T-helper 2 cell treated with Interferon-gamma antibody and Interleukin-4, amounts not matched to agents 5 μg/mL and 100 μg/mL, for 36 hours (primary cell): ENCODE measurements around the gene MRPL28.
A peak's percentile ranks its signal among the peaks of the same experiment; 100 is the strongest.
"Not testable (repeated sequence)": the region's sequence is repeated elsewhere in the genome, so short reads cannot be mapped to it uniquely, and the experiment has no call there.

Experiments used
- DNase-seq: peaks from one replicate; pipeline ENCODE4 v3.0.0; 2021; ENCODE audit warnings: low spot score
- H3K27ac Mint-ChIP-seq: one replicate; pipeline ENCODE4 v1.8.0; 2021; ENCODE audit warnings: mild to moderate bottlenecking, mixed read lengths
- H3K27me3 Mint-ChIP-seq: one replicate; pipeline ENCODE4 v1.8.0; 2021; ENCODE audit warnings: low read depth, mixed read lengths
- H3K36me3 Mint-ChIP-seq: one replicate; pipeline ENCODE4 v1.8.0; 2021; ENCODE audit warnings: low read depth, mixed read lengths
- H3K4me1 Mint-ChIP-seq: one replicate; pipeline ENCODE4 v1.8.0; 2021; ENCODE audit warnings: low read depth, mixed read lengths
- H3K4me3 Mint-ChIP-seq: one replicate; pipeline ENCODE4 v1.8.0; 2022; ENCODE audit warnings: mild to moderate bottlenecking, moderate library complexity, mixed read lengths
- H3K9me3 Mint-ChIP-seq: one replicate; pipeline ENCODE4 v1.8.0; 2021; ENCODE audit warnings: mixed read lengths

MRPL28 gene

GRCh38 chr16:339680-340079 is 30.7 kb downstream of the MRPL28 start:
- Mint-ChIP-seq H3K27ac (peak overlapping the region; percentile 79), H3K36me3 (peaks cover 26% of the 10 kb centered on the region), H3K4me3 (peak overlapping the region; percentile 67), H3K9me3 (no peaks in the 10 kb centered on the region), H3K4me1 (peaks cover 37% of the 10 kb centered on the region), H3K27me3 (no peaks in the 10 kb centered on the region)
- no peak for DNase-seq

- Mint-ChIP-seq H3K4me1 (peaks cover 37% of the 10 kb centered on the region), H3K27ac (no peak overlapping the region), H3K36me3 (peaks cover 25% of the 10 kb centered on the region), H3K9me3 (no peaks in the 10 kb centered on the region), H3K27me3 (no peaks in the 10 kb centered on the region), H3K4me3 (no peak overlapping the region)
- DNase-seq, result no peak
Measured at GRCh38 chr16:337975-338575, 32.3 kb downstream of the MRPL28 start.

- Mint-ChIP-seq H3K4me1 (peaks cover 35% of the 10 kb centered on the region), H3K4me3 (no peak overlapping the region), H3K27ac (no peak overlapping the region), H3K9me3 (no peaks in the 10 kb centered on the region), H3K27me3 (no peaks in the 10 kb centered on the region), H3K36me3 (peaks cover 20% of the 10 kb centered on the region)
- no peak for DNase-seq
Measured at GRCh38 chr16:337437-337836, 32.9 kb downstream of the MRPL28 start.

- no peaks in the 10 kb centered on the region for H3K9me3 Mint-ChIP-seq
- no peak overlapping the region for H3K4me3 Mint-ChIP-seq
- no peaks in the 10 kb centered on the region for H3K27me3 Mint-ChIP-seq
- H3K36me3 Mint-ChIP-seq, result peaks cover 11% of the 10 kb centered on the region
- no peak overlapping the region for H3K27ac Mint-ChIP-seq
- no peak for DNase-seq
- peaks cover 33% of the 10 kb centered on the region for H3K4me1 Mint-ChIP-seq
Measured at GRCh38 chr16:336269-336668, 34.1 kb downstream of the MRPL28 start.

- H3K9me3 Mint-ChIP-seq, H3K27ac Mint-ChIP-seq, H3K4me3 Mint-ChIP-seq, DNase-seq, H3K27me3 Mint-ChIP-seq, H3K36me3 Mint-ChIP-seq: not testable (repeated sequence)
- H3K4me1 Mint-ChIP-seq, result peaks cover 34% of the 10 kb centered on the region
Measured at GRCh38 chr16:334861-335632, 35.3 kb downstream of the MRPL28 start.

- H3K4me1 Mint-ChIP-seq, result peaks cover 29% of the 10 kb centered on the region
- not testable (repeated sequence) for H3K4me3 Mint-ChIP-seq, H3K27ac Mint-ChIP-seq
Measured at GRCh38 chr16:334164-334832, 36.0 kb downstream of the MRPL28 start.

GRCh38 chr16:333406-334094 is 36.8 kb downstream of the MRPL28 start:
- Mint-ChIP-seq H3K27ac (no peak overlapping the region), H3K4me3 (no peak overlapping the region), H3K4me1 (peaks cover 28% of the 10 kb centered on the region), H3K9me3 (no peaks in the 10 kb centered on the region), H3K36me3 (peaks cover 3% of the 10 kb centered on the region), H3K27me3 (no peaks in the 10 kb centered on the region)
- DNase-seq, result no peak

More at GRCh38 chr16:334164-334832, 36.0 kb downstream of the MRPL28 start:
- not testable (repeated sequence) for H3K9me3 Mint-ChIP-seq, H3K36me3 Mint-ChIP-seq, DNase-seq, H3K27me3 Mint-ChIP-seq

- not testable (repeated sequence) for H3K9me3 Mint-ChIP-seq, H3K27ac Mint-ChIP-seq, H3K4me3 Mint-ChIP-seq, H3K36me3 Mint-ChIP-seq, H3K27me3 Mint-ChIP-seq, DNase-seq
- H3K4me1 Mint-ChIP-seq, result peaks cover 28% of the 10 kb centered on the region
Measured at GRCh38 chr16:331181-331814, 39.0 kb downstream of the MRPL28 start.

- Mint-ChIP-seq H3K4me3 (no peak overlapping the region), H3K9me3 (no peaks in the 10 kb centered on the region), H3K27ac (no peak overlapping the region), H3K36me3 (peaks cover 3% of the 10 kb centered on the region), H3K27me3 (no peaks in the 10 kb centered on the region), H3K4me1 (peaks cover 26% of the 10 kb centered on the region)
- DNase-seq, result no peak
Measured at GRCh38 chr16:330741-331140, 39.6 kb downstream of the MRPL28 start.

- H3K27ac Mint-ChIP-seq, result peak overlapping the region; percentile 81
- H3K27me3 Mint-ChIP-seq, result no peaks in the 10 kb centered on the region
- H3K4me1 Mint-ChIP-seq, result peaks cover 28% of the 10 kb centered on the region
- DNase-seq, result no peak
- H3K36me3 Mint-ChIP-seq, result peaks cover under 1% of the 10 kb centered on the region
- peak overlapping the region; percentile 76 for H3K4me3 Mint-ChIP-seq
- H3K9me3 Mint-ChIP-seq, result no peaks in the 10 kb centered on the region
Measured at GRCh38 chr16:325375-326145, 44.8 kb downstream of the MRPL28 start.

- Mint-ChIP-seq H3K9me3 (no peaks in the 10 kb centered on the region), H3K4me3 (peak overlapping the region; percentile 76), H3K36me3 (peaks cover 6% of the 10 kb centered on the region), H3K27ac (peak overlapping the region; percentile 81), H3K4me1 (peaks cover 32% of the 10 kb centered on the region), H3K27me3 (no peaks in the 10 kb centered on the region)
- peak; percentile 64 for DNase-seq
Measured at GRCh38 chr16:324451-325334, 45.6 kb downstream of the MRPL28 start.

GRCh38 chr16:324201-324450 is 46.2 kb downstream of the MRPL28 start:
- no peak for DNase-seq
- Mint-ChIP-seq H3K27ac (peak overlapping the region; percentile 81), H3K27me3 (no peaks in the 10 kb centered on the region), H3K4me1 (peaks cover 34% of the 10 kb centered on the region), H3K4me3 (peak overlapping the region; percentile 76), H3K36me3 (peaks cover 9% of the 10 kb centered on the region), H3K9me3 (no peaks in the 10 kb centered on the region)
